Right lung (tissue), 5 donors: ENCODE results near the gene CCDC181. TPM values are rescaled to one million over a fixed set of nuclear protein-coding genes. Genes with fewer than 3 reads are reported as not detected.
"Not testable (repeated sequence)": the region's sequence is repeated elsewhere in the genome, so short reads cannot be mapped to it uniquely, and the experiment has no call there.

Experiments used
- DNase-seq, 2 donors: peaks; one replicate each; pipeline ENCODE4 v3.0.0-alpha.2; 2013
- polyA plus RNA-seq, 5 donors: library from polyadenylated mRNA; unstranded; fragments of 120-200 nt; gene quantifications; one replicate each; pipeline versions ENCODE4 v1.2.1 to v1.2.3, GENCODE V29; 2013; ENCODE audit warnings: inconsistent platforms in 1 of 5, low replicate concordance in 1 of 5; ENCODE audit not compliant: insufficient read length in 5 of 5, insufficient read depth in 1 of 5

CCDC181 gene
- polyA plus RNA-seq, 5 donors, result 4.1 to 5.9 (median 4.4) TPM

GRCh38 chr1:169402578-169402977 lies 24.7 kb downstream of the CCDC181 start:
- DNase-seq, result not testable (repeated sequence)

- no peak for DNase-seq
These were observed 31.3 kb downstream of the CCDC181 start for GRCh38 chr1:169395955-169396354.

GRCh38 chr1:169392406-169392805 lies 34.9 kb downstream of the CCDC181 start:
- DNase-seq, result no peak

- no peak for DNase-seq
These were observed 37.0 kb downstream of the CCDC181 start for GRCh38 chr1:169390303-169390702.

- no peak for DNase-seq
These were observed 39.9 kb downstream of the CCDC181 start for GRCh38 chr1:169387399-169387798.

- DNase-seq, result no peak
These were observed 43.8 kb downstream of the CCDC181 start for GRCh38 chr1:169383449-169383848.

GRCh38 chr1:169381162-169381561 lies 46.1 kb downstream of the CCDC181 start:
- DNase-seq, result no peak

GRCh38 chr1:169371404-169371803 lies 55.9 kb downstream of the CCDC181 start:
- DNase-seq, result no peak

GRCh38 chr1:169368406-169368769 lies 58.9 kb downstream of the CCDC181 start:
- no peak for DNase-seq

- DNase-seq, result peak; percentile 92 to 95
These were observed 59.4 kb downstream of the CCDC181 start, which contains the start of the genes BLZF1 and NME7 for GRCh38 chr1:169367686-169368405. Gene BLZF1 (plus strand): TSS chr1:169368195. CDS start chr1:169369523, 1,328 bp downstream. Gene NME7 (minus strand): TSS chr1:169367797. CDS start chr1:169367710, 87 bp downstream.

GRCh38 chr1:169367096-169367685 lies 60.1 kb downstream of the CCDC181 start:
- DNase-seq, result no peak

GRCh38 chr1:169364948-169365347 lies 62.3 kb downstream of the CCDC181 start:
- no peak for DNase-seq

GRCh38 chr1:169363046-169363730 lies 64.1 kb downstream of the CCDC181 start:
- DNase-seq, result no peak

GRCh38 chr1:169361281-169361680 lies 66.0 kb downstream of the CCDC181 start:
- DNase-seq, result no peak

GRCh38 chr1:169360415-169360814 lies 66.9 kb downstream of the CCDC181 start:
- no peak for DNase-seq

- peak; percentile 35 to 48 for DNase-seq
These were observed 78.8 kb downstream of the CCDC181 start for GRCh38 chr1:169348383-169349036.

- no peak for DNase-seq
These were observed 79.4 kb downstream of the CCDC181 start for GRCh38 chr1:169347688-169348382.

GRCh38 chr1:169346036-169346589 lies 81.2 kb downstream of the CCDC181 start:
- DNase-seq, result no peak

- no peak for DNase-seq
These were observed 81.8 kb downstream of the CCDC181 start for GRCh38 chr1:169345511-169345910.
